MCF 10A (cell line): ENCODE results near the gene KNDC1. TPM values are rescaled to one million over a fixed set of nuclear protein-coding genes. Genes with fewer than 3 reads are reported as not detected.

Experiments
- BruUV-seq: library from RNA; stranded (reverse); fragments of 400-500 nt; replicated peaks from 2 replicates; lab custom pipeline; 2021; lab: Mats Ljungman, UMichigan
- CTCF ChIA-PET: fragments of 300-600 bp; sonication (Branson Sonifier 250); formaldehyde crosslinking; extraction: SDS; loops from one replicate; lab custom pipeline; 2021; ENCODE audit warnings: antibody characterized with exemption, inconsistent platforms; lab: Yijun Ruan, JAX
- POLR2A ChIA-PET: fragments of 300-600, 350-650 bp; sonication (Branson Sonifier 250); formaldehyde crosslinking; extraction: SDS; loops from one replicate; lab custom pipeline; 2020; ENCODE audit warnings: antibody characterized with exemption, inconsistent platforms; lab: Yijun Ruan, JAX
- DNase-seq: peaks from one replicate; pipeline ENCODE4 v3.0.0-alpha.2; 2018; ENCODE audit not compliant: unreplicated experiment
- H3K27ac Mint-ChIP-seq: one replicate; pipeline ENCODE4 v1.8.0; 2022; ENCODE audit warnings: mild to moderate bottlenecking, low read depth, mixed read lengths; ENCODE audit not compliant: unreplicated experiment
- H3K27me3 Mint-ChIP-seq: one replicate; pipeline ENCODE4 v1.8.0; 2022; ENCODE audit warnings: mixed read lengths; ENCODE audit not compliant: insufficient read depth, unreplicated experiment
- H3K36me3 Mint-ChIP-seq: one replicate; pipeline ENCODE4 v1.8.0; 2022; ENCODE audit warnings: mild to moderate bottlenecking, moderate library complexity, mixed read lengths; ENCODE audit not compliant: insufficient read depth, unreplicated experiment
- H3K4me1 Mint-ChIP-seq: one replicate; pipeline ENCODE4 v1.8.0; 2022; ENCODE audit warnings: mixed read lengths; ENCODE audit not compliant: insufficient read depth, unreplicated experiment
- H3K4me3 Mint-ChIP-seq: one replicate; pipeline ENCODE4 v1.8.0; 2022; ENCODE audit warnings: mild to moderate bottlenecking, moderate library complexity, mixed read lengths; ENCODE audit not compliant: unreplicated experiment
- H3K9me3 Mint-ChIP-seq: one replicate; pipeline ENCODE4 v1.8.0; 2022; ENCODE audit warnings: mixed read lengths; ENCODE audit not compliant: unreplicated experiment
- CTCF ChIP-seq: fragments of 200-600 bp; IDR thresholded peaks from one replicate; pipeline ENCODE4 v1.8.0; 2022; ENCODE audit warnings: antibody characterized with exemption, mild to moderate bottlenecking; ENCODE audit not compliant: unreplicated experiment
- intact Hi-C: fragments of 100-400 bp; cut with micrococcal nuclease; formaldehyde crosslinking; loops from 2 replicates; pipeline ENCODE4 v1.14.1; 2022
- total RNA-seq: library from RNA; stranded (reverse); gene quantifications from 2 replicates; pipeline ENCODE4 v1.2.3, GENCODE V29; 2022

Gene KNDC1
- total RNA-seq, 1 experiment from 2014 or later, result 2.1 TPM

- no peak overlapping the region for H3K4me3 Mint-ChIP-seq
- H3K9me3 Mint-ChIP-seq, result peaks cover 11% of the 10 kb centered on the region
- no TSS peak for BruUV-seq
- TF ChIP-seq CTCF, result no peak
- H3K27ac Mint-ChIP-seq, result no peak overlapping the region
- intact Hi-C loops, result no loop called here
- no peaks in the 10 kb centered on the region for H3K4me1 Mint-ChIP-seq
- H3K36me3 Mint-ChIP-seq, result no peaks in the 10 kb centered on the region
- DNase-seq, result no peak
- no peaks in the 10 kb centered on the region for H3K27me3 Mint-ChIP-seq
- ChIA-PET POLR2A (no interaction called here), CTCF (no interaction called here)
These were observed 26.5 kb downstream of the KNDC1 start for GRCh38 chr10:133186416-133187090.

DNA sequence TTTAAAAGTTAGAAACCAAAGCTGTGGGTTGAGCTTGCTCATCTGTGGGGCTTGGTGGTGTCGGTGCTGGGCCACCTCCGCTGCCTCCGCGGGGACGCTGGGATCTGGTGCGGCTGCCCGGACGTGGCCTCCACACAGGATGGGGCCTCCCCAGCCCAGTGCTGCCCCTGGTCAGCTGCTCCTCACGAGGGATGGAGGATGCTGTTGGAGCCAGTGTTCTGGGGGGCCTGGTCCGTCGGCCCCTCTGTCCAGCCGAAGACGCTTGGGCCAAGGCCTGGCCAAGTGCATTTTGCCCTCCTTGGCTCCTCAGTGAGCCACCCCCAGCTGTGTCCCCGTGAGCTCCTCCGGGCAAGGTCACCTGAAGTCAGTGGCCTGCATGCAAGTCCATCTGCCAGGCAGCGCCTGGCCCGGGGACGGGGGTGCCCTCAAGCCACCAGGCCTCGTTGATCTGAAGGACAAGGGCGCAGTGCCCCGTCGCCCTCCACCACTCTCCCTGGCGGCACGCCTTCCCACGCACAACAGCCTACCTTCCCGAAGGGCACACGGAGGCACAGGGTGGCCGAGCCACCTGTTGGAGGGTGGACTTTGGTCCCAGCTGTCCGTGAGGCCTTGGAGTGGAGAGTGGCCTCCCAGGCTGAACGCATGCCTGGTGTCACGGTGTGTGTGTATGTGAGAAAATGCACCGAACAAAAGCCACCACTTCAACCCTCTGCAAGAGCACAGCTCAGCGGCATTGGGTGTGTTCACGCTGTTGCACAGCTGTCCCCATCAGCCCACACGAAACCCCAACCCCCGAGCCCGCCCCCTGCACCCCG, 27.3 kb downstream of the KNDC1 start:
- no peak for DNase-seq
- Mint-ChIP-seq H3K4me1 (no peaks in the 10 kb centered on the region), H3K27me3 (no peaks in the 10 kb centered on the region), H3K9me3 (peaks cover 14% of the 10 kb centered on the region), H3K27ac (no peak overlapping the region), H3K36me3 (no peaks in the 10 kb centered on the region), H3K4me3 (no peak overlapping the region)
- no TSS peak for BruUV-seq
- TF ChIP-seq CTCF, result no peak
- intact Hi-C loops, result no loop called here
- CTCF ChIA-PET, result no interaction called here
- POLR2A ChIA-PET, result no interaction called here

- ChIA-PET CTCF (interaction anchor here (0.5 kb wide), 1 partner anchor 44 kb away, joined by 3 read pairs; no protein-coding TSS in a partner anchor), POLR2A (no interaction called here)
- H3K4me1 Mint-ChIP-seq, result no peaks in the 10 kb centered on the region
- no TSS peak for BruUV-seq
- no peaks in the 10 kb centered on the region for H3K27me3 Mint-ChIP-seq
- DNase-seq, result no peak
- intact Hi-C loops, result no loop called here
- no peak for TF ChIP-seq CTCF
- H3K4me3 Mint-ChIP-seq, result no peak overlapping the region
- H3K27ac Mint-ChIP-seq, result no peak overlapping the region
- H3K9me3 Mint-ChIP-seq, result peaks cover 16% of the 10 kb centered on the region
- H3K36me3 Mint-ChIP-seq, result no peaks in the 10 kb centered on the region
These were observed 28.1 kb downstream of the KNDC1 start for GRCh38 chr10:133187906-133188681.

GRCh38 chr10:133189256-133189655, 29.2 kb downstream of the KNDC1 start:
- no peak for DNase-seq
- BruUV-seq, result no TSS peak
- ChIA-PET CTCF (no interaction called here), POLR2A (no interaction called here)
- no peak overlapping the region for H3K4me3 Mint-ChIP-seq
- H3K36me3 Mint-ChIP-seq, result no peaks in the 10 kb centered on the region
- no peak overlapping the region for H3K27ac Mint-ChIP-seq
- TF ChIP-seq CTCF, result no peak
- intact Hi-C loops, result no loop called here
- peaks cover 12% of the 10 kb centered on the region for H3K9me3 Mint-ChIP-seq
- H3K4me1 Mint-ChIP-seq, result no peaks in the 10 kb centered on the region
- no peaks in the 10 kb centered on the region for H3K27me3 Mint-ChIP-seq
